Thyroid gland (tissue), 4 donors: Measurements from ENCODE around the gene TPSD1.

Source experiments
- CTCF ChIP-seq, 6 experiments: fragments of 200-600 bp in 3 of 6; fragments of 450-650 bp in 3 of 6; sonication (generic) in 3 of 6; IDR thresholded peaks; one replicate each; pipeline ENCODE4 v1.5.1; 2016 to 2019; ENCODE audit warnings: antibody characterized with exemption in 6 of 6, mild to moderate bottlenecking in 2 of 6, inconsistent platforms in 1 of 6, moderate library complexity in 1 of 6
- POLR2A ChIP-seq, 2 donors: fragments of 450-650 bp; IDR thresholded peaks; one replicate each; pipeline ENCODE4 v1.6.1; 2017; ENCODE audit warnings: antibody characterized with exemption in 2 of 2, mild to moderate bottlenecking in 2 of 2, moderate library complexity in 1 of 2

- TF ChIP-seq CTCF (IDR thresholded peaks at IDR 0.05), result no peak
- TF ChIP-seq POLR2A (IDR thresholded peaks at IDR 0.05), result no peak
These were observed 34.8 kb upstream of the TPSD1 start for GRCh38 chr16:1220841-1221627.
